Measurements from ENCODE around the gene HS3ST1.
"Not testable (repeated sequence)": the region's sequence is repeated elsewhere in the genome, so short reads cannot be mapped to it uniquely, and the experiment has no call there.

The HS3ST1 gene

GRCh38 chr4:11397819-11398610 lies 30.7 kb downstream of the HS3ST1 start:
- no peak for DNase-seq

- no peak for DNase-seq
Measured at GRCh38 chr4:11397146-11397545, 31.5 kb downstream of the HS3ST1 start.

- no peak for DNase-seq
Measured at GRCh38 chr4:11393551-11393950, 35.1 kb downstream of the HS3ST1 start.

- not testable (repeated sequence) for DNase-seq
Measured at GRCh38 chr4:11384072-11384471, 44.6 kb downstream of the HS3ST1 start.

GRCh38 chr4:11376571-11376970 lies 52.1 kb downstream of the HS3ST1 start:
- no peak for DNase-seq

- DNase-seq = no peak
Measured at GRCh38 chr4:11376146-11376545, 52.5 kb downstream of the HS3ST1 start.

- DNase-seq = no peak
Measured at GRCh38 chr4:11368701-11369115, 60.0 kb downstream of the HS3ST1 start.

GRCh38 chr4:11367371-11367770 lies 61.3 kb downstream of the HS3ST1 start:
- DNase-seq = no peak

- no peak for DNase-seq
Measured at GRCh38 chr4:11366859-11367258, 61.8 kb downstream of the HS3ST1 start.

- DNase-seq = no peak
Measured at GRCh38 chr4:11365039-11365438, 63.7 kb downstream of the HS3ST1 start.

- DNase-seq = no peak
Measured at GRCh38 chr4:11359591-11359990, 69.1 kb downstream of the HS3ST1 start.

- no peak for DNase-seq
Measured at GRCh38 chr4:11355226-11355625, 73.5 kb downstream of the HS3ST1 start.

GRCh38 chr4:11354531-11354930 lies 74.2 kb downstream of the HS3ST1 start:
- no peak for DNase-seq

- no peak for DNase-seq
Measured at GRCh38 chr4:11348449-11349088, 80.1 kb downstream of the HS3ST1 start.

- DNase-seq = no peak
Measured at GRCh38 chr4:11344916-11345315, 83.8 kb downstream of the HS3ST1 start.

- DNase-seq = no peak
Measured at GRCh38 chr4:11343536-11343935, 85.2 kb downstream of the HS3ST1 start.
